HepG2 (cell line): ENCODE results near the gene RNU4-1. TPM values are rescaled to one million over a fixed set of nuclear protein-coding genes. Genes with fewer than 3 reads are reported as not detected.

Source experiments
- ELF1 ChIP-seq: sonication (generic); formaldehyde crosslinking; IDR thresholded peaks from 2 replicates; pipeline ENCODE4 v1.4.0; 2020; ENCODE audit warnings: missing genetic modification reagents
- KDM5A ChIP-seq: fragments of 200-600 bp; sonication (generic); IDR thresholded peaks from 2 replicates; pipeline ENCODE4 v1.7.0; 2018; ENCODE audit warnings: antibody characterized with exemption, mild to moderate bottlenecking, low read length, borderline replicate concordance
- MATR3 ChIP-seq: sonication (generic); formaldehyde crosslinking; IDR thresholded peaks from 2 replicates; pipeline ENCODE4 v1.4.0; 2020; ENCODE audit warnings: missing genetic modification reagents
- MXI1 ChIP-seq: IDR thresholded peaks from 3 replicates; pipeline ENCODE4 v1.6.1; 2012; ENCODE audit warnings: low read depth, low read length, inconsistent platforms, borderline replicate concordance
- NFE2L2 ChIP-seq: fragments of 150-350 bp; IDR thresholded peaks from 2 replicates; pipeline ENCODE4 v1.6.1; 2014; ENCODE audit warnings: low read length
- PAX8 ChIP-seq: sonication (generic); formaldehyde crosslinking; IDR thresholded peaks from 2 replicates; pipeline ENCODE4 v1.8.0; 2022; ENCODE audit warnings: mild to moderate bottlenecking, missing genetic modification reagents, borderline replicate concordance
- PHF20 ChIP-seq: sonication (generic); formaldehyde crosslinking; IDR thresholded peaks from 2 replicates; pipeline ENCODE4 v1.5.0; 2020; ENCODE audit warnings: mild to moderate bottlenecking, missing genetic modification reagents
- POLR2AphosphoS2 ChIP-seq: IDR thresholded peaks from 2 replicates; pipeline ENCODE4 v1.6.1; 2011; ENCODE audit warnings: low read depth, low read length, improper control_type of control experiment
- SKIL ChIP-seq: sonication (generic); formaldehyde crosslinking; IDR thresholded peaks from 2 replicates; pipeline ENCODE4 v1.8.0; 2022; ENCODE audit warnings: missing genetic modification reagents, mild to moderate bottlenecking, moderate library complexity, borderline replicate concordance
- SNAPC4 ChIP-seq: sonication (generic); formaldehyde crosslinking; IDR thresholded peaks from 2 replicates; pipeline ENCODE4 v1.4.0; 2020; ENCODE audit warnings: mild to moderate bottlenecking, missing genetic modification reagents
- SNRNP70 ChIP-seq: fragments of 200-400 bp; formaldehyde crosslinking; IDR thresholded peaks from 2 replicates; pipeline ENCODE4 v1.6.1; 2017; ENCODE audit warnings: mild to moderate bottlenecking, low read depth, low read length, moderate library complexity
- U2AF1 ChIP-seq: fragments of 200-400 bp; formaldehyde crosslinking; optimal IDR thresholded peaks from 2 replicates; pipeline ENCODE3; 2017; ENCODE audit warnings: mild to moderate bottlenecking, low read depth, low read length
- ZBED4 ChIP-seq: sonication (generic); formaldehyde crosslinking; IDR thresholded peaks from 2 replicates; pipeline ENCODE4 v1.4.0; 2020; ENCODE audit warnings: missing genetic modification reagents, borderline replicate concordance
- ZNF580 ChIP-seq: IDR thresholded peaks from 2 replicates; pipeline ENCODE4 v1.6.1; 2016; ENCODE audit warnings: low read depth, borderline replicate concordance
- ZNF605 ChIP-seq: sonication (generic); formaldehyde crosslinking; IDR thresholded peaks from 2 replicates; pipeline ENCODE4 v1.8.0; 2022; ENCODE audit warnings: mild to moderate bottlenecking, missing genetic modification reagents
- polyA plus RNA-seq, 8 experiments: library from polyadenylated mRNA; depleted of rRNA in 3 of 8; stranded (reverse) in 7 of 8; unstranded in 1 of 8; fragments of >200 nt; fragmentation: Illumina TruSeq in 4 of 8; extraction: Trizol in 4 of 8; gene quantifications; 2 replicates each; pipeline versions ENCODE4 v1.2.1 to v1.2.3, GENCODE V29; 2011 to 2016; ENCODE audit warnings: low read depth in 4 of 8, missing spikeins in 1 of 8, mixed read lengths in 1 of 8; ENCODE audit not compliant: insufficient read depth in 1 of 8
- total RNA-seq, 5 experiments: library from RNA; depleted of rRNA; stranded (reverse); fragments of >200 nt; fragmentation: Illumina TruSeq; extraction: Trizol; gene quantifications; 2 replicates each; pipeline ENCODE4 v1.2.3, GENCODE V29; 2016; ENCODE audit warnings: low read depth in 1 of 5

The RNU4-1 gene
- total and polyA plus RNA-seq, 2 of the 13 experiments (the other 11 are each of a cell fraction or from before 2014, with no cell fraction given), result 7,407 TPM; not detected in 1

GRCh38 chr12:120266180-120266870 is 26.7 kb downstream of the RNU4-1 start (continued):
- TF ChIP-seq ZBED4 (CRISPR knock-in tag) (peak; percentile 27; the same call in 1 of the 2 replicates), MXI1 (no peak), POLR2AphosphoS2 (no peak), SNAPC4 (CRISPR knock-in tag) (no peak), U2AF1 (no peak), MATR3 (CRISPR knock-in tag) (no peak), ZNF580 (CRISPR knock-in tag) (no peak), NFE2L2 (no peak), ZNF605 (CRISPR knock-in tag) (no peak), SNRNP70 (no peak), PAX8 (CRISPR knock-in tag) (no peak), SKIL (CRISPR knock-in tag) (no peak), KDM5A (no peak), ELF1 (CRISPR knock-in tag) (no peak), PHF20 (CRISPR knock-in tag) (no peak)
